DMS53 treated with DMSO at 0.1 percent for 48 hours (cell line): Measurements from ENCODE around the gene TMEM175.

Experiments
- DNase-seq: peaks from one replicate; lab custom pipeline; 2025; ENCODE audit not compliant: unreplicated experiment; lab: John Stamatoyannopoulos, UW

The TMEM175 gene

DNA sequence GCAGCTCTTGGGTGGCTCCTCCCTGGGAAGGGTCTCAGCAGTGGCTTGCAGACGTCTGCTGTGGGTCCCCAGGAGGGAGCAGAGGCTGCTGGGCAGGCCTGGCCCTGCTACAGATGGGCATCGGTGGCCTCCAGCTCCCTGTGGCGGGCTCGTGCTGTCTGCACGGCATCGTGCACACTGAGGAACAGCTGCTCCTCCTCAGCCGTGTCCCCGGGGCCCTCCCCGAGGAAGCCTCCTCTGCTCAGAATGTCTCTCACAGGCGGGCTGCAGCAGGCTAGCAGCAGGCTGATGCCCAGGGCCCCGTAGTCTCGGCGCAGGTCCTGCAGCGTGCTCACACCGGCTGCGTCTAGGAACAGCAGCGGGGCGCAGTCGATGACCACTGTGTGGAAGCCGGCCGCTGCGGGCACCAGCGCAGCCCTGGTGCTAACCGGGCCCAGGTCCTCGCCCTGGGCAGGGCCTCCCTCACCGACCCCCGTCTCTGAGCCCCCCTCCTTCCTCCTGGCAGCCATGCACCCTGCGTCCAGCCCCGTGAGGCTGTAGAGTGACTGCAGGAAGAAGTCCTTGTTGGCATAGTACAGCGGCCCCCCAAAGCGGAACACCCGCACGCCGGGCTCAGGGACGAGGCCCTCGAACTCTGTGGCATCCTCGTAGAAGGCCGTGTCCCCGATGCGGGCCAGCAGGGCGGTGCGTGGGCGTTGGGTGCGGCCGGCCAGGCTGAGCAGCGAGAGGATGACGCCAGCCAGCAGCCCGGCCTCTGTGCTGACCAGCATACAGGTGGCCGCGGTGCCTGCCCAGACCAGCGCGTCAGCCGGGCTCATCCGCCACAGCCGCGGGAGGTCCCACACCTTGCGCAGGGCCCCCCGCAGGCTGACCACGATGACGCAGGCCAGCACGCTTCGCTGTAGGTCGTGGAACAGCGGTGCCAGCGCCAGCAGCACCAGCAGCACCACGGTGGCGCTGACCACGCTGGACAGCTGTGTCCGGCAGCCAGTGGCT, 56.8 kb downstream of the TMEM175 start:
- no peak for DNase-seq

DNA sequence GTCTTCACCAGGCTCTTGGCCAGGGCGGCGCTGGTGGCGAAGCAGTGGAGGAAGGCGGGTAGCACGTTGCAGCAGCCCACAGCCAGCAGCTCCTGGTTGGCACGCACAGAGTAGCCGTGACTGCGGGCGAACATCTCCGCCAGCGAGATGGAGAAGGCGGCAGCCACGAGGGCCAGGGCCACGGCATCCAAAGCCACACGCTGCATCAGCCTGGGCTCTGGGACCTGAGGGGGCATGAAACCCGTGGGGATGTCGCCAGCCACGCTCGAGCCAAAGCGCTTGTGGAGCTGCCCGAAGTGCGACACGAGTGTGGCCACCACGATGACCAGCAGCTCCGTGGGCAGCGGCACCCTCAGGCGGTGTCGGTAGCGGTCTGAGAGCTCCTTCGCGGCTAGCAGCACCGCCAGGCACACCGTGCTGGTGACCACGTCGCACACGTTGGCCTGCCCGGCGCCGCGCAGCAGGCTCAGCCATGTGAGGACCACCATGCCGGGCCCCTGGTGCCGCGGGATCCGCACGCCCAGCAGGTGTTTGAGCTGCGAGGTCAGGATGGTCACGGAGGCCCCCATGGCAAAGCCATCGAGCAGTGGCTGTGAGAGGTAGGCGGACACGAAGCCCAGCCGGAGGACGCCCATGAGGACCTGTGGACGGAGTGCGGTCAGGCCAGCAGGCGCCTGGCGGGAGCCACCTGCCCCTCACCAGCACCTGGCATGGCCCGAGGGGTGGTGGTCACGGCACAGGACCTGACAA, 57.6 kb downstream of the TMEM175 start:
- no peak for DNase-seq

- no peak for DNase-seq
Observed at GRCh38 chr4:990746-991367, 58.6 kb downstream of the TMEM175 start.

GRCh38 chr4:991451-992296, 59.4 kb downstream of the TMEM175 start:
- no peak for DNase-seq

- DNase-seq, result peak; percentile 98
Observed at GRCh38 chr4:992297-993110, 60.2 kb downstream of the TMEM175 start.

DNA sequence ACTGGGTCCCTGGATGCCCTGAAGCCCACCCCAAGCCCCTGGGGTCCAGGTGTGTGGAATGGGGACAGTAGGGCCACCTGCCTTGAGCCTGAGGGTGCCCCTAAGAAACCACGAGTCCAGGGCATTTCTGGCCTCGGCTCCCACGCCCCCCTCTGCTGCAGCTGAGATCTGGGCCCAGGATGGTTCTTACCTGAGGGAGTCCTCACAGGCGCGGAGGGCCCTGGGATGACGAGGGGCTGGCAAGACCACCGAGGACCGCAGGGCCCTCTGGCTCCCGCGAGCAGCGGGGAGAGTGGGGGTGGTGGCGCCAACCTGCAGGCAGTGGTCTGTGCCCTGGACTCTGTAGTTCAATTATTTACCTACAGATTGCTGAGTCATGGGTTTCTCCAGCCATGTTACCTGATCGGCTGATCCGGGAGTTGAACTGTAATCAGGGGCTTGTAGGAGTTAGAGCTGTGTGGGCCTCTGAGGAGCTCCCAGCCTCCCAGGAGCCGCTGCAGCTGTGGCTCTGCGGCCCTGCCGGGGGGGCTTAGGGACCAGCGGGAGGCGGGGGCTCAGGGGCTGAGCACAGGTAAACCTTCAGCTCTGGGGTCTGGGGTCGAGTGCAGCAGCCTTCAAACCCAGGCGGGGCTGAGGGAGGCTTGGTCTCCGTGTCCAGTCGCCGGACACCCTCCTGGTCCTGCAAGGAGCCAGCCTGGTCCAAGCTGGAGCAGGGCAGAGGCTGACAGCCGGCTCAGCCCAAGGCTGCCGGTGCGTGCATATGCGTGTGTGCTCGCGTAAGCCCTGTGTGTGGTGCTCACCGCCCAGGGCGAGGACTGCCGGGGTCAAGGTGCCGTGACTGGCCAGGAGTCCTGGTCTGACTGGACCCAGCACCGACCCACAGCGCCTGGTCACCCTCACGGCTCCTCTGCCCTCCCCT, 61.1 kb downstream of the TMEM175 start, which contains the start of gene SLC26A1:
Gene SLC26A1, minus strand, starts transcription at position 294 of the 919 bp plus-strand sequence. CDS start 1,701 bp downstream, outside the sequence.
- DNase-seq, result peak; percentile 91

DNA sequence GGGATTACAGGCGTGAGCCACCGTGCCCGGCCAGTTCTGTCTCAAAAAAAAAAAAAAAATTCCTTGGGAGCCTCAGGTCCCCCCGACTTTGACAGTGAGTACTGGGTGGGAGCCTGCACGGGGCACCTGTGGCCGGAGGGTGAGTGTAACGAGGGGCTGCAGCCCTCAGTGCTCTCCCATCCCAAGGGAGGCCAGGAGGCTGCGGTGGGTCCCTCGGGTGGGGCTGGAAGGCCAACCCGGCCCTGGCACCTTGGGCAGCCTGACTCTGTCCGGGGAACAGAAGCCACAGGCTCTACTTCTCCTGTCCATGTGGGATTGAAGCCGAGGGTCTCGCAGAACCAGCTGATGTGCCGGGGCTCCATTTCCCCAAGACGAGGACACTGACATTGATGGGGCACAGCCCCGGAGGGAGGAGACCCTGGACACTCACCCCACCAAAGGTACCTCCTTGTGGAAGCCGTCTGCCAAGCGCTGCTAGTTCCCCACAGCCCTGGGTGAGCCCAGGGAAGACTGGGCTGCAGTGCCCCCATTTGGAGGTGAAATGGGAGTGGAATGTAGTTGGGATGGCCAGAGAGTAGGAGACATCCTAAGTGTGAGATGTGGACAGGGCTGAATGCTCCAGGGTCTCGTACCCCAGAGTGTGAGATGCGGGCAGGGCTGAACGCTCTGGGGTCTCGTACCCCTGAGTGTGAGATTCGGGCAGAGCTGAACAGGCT, 63.2 kb downstream of the TMEM175 start:
- DNase-seq, result no peak

DNA sequence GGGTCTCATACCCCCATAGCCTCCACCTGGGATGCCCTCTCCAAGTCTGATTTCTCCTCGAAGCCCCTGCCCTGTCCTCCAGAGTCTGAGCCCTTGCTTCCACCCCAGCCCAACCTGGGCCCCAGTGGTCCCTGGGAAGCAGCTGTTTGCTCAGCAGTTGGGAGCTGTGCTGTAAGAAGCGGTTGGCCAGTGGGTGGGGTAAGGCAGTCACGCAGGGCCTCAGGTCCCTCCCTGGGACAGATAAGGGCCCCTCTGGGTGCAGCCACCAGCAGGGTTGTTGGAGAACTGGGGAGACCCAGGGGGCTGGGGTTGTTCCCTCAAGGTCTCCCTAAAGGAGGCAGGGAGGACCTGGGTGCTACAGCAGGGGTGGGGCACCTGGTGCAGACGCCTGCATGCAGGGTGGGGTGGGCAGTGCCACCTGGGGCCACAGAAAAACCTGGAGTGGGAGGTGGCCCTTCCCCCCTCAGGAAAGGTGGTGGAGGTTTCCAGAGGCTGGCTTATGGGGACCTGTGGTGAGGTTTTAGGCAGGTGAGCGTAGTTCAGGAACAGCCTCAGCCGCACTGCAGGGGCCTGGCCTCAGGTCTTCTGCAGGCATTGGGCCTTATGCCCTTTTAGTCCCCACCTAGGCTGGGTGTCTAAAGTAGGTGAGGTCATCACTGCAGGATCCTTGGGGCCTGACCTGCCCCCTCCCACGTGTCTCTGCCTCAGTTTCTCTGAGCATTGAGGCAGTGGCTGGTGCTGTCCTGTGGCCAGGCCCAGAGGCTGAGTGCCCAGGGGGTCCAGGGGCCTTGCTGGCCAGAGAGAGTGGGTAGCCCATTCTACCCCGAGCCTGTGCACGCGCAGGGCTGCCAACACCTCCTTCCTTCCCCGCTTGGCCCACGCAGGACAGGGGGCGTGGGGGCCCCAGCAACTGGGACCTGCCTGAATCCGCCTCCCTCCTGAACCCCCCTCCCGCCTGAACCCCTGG, 64.1 kb downstream of the TMEM175 start:
- DNase-seq, result no peak

- no peak for DNase-seq
Observed at GRCh38 chr4:996997-997374, 64.7 kb downstream of the TMEM175 start.

- no peak for DNase-seq
Observed at GRCh38 chr4:997375-998071, 65.3 kb downstream of the TMEM175 start.

DNA sequence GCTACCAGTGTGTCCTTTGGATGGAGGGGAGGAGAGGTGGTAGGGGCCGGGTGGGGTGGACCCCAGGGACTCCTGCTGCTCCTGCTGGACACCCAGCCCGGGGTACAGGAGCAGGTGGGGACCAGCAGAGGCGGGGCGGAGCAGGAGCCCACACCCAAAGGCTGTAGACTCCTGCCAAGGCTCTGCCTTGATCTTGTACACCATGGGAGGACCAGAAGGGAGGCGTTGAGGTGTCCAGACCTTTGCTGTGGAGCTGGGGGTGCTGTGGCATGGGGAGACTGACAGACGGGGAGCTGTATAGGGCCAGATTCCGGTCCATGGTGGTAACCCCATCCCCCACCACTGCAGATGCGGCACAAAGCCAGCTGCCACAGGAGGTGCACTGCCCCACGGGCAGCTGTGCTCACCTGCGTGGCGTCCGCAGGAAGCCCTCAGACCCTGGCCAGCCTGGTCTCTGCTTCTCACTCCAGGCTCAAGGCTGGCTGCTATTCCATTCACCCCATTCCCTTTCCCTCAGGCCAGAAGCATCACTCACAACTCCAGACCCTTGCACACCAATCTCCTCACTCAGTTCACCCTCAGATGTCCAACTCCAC, 65.9 kb downstream of the TMEM175 start:
- DNase-seq, result no peak

DNA sequence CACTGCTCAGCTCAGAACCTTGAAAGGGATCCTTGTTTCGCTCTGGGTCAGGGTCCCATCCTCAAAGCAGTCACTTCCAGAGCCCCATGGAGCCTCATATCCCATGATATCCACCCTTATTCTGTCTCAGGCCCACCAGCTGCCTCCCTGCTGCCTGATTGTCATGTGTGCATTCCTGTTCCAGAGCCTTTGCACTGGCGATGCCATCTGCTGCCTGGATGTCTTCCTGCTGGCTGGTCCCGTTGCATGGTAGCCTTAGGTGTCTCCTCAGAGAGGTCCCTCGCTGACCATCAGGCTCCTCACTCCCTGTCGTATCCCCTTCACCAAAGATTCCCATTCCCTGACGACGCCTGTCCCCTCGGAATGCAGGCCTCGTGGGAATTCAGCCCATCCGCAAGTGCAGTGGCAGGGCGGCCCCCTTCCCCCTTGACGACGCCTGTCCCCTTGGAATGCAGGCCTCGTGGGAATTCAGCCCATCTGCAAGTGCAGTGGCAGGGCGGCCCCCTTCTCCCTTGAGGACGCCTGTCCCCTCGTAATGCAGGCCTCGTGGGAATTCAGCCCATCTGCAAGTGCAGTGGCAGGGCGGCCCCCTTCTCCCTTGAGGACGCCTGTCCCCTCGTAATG, 67.1 kb downstream of the TMEM175 start:
- peak; percentile 46 for DNase-seq

- no peak for DNase-seq
Observed at GRCh38 chr4:999882-1000425, 67.7 kb downstream of the TMEM175 start.

- DNase-seq, result no peak
Observed at GRCh38 chr4:1000686-1001260, 68.5 kb downstream of the TMEM175 start.
